Measurements from ENCODE around the gene PLIN1. TPM values are rescaled to one million over a fixed set of nuclear protein-coding genes. Genes with fewer than 3 reads are reported as not detected.

PLIN1 gene
- total RNA-seq, 1 experiment from 2014 or later = 0.30 TPM

DNA sequence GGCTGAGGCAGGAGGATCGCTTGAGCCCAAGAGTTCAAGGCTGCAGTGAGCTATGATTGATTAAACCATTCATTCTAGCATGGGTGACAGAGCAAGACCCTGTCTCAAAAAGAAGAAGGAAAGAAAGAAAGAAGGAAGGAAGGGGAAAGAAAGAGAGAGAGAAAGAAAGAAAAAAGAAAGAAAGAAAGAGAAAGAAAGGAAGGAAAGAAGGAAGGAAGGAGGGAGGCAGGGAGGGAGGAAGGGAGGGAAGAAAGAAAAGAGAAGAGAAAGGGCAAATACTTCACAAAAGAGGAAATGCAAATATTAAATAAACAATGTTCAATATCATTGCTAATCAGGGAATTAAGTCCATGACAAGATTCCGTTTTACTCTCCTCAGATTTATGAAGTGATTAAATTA, 19.9 kb downstream of the PLIN1 start:
- ChIA-PET CTCF (no interaction called here), POLR2A (ENCODE audit: low non-redundant PET) (no interaction called here)
- no peak for DNase-seq (ENCODE audit: low spot score)
- Histone ChIP-seq H3K4me1 (ENCODE audit: insufficient read depth, low read length, poor library complexity, severe bottlenecking) (no peaks in the 10 kb centered on the region), H3K4me3 (ENCODE audit: low read depth, low read length, poor library complexity, severe bottlenecking) (no peak overlapping the region), H3K27me3 (replicated peaks; ENCODE audit: insufficient read depth, low read depth, low read length, poor library complexity) (no peaks in the 10 kb centered on the region), H3K36me3 (ENCODE audit: insufficient read depth, low read length, poor library complexity, severe bottlenecking) (no peaks in the 10 kb centered on the region), H3K9me3 (ENCODE audit: low read depth, low read length, poor library complexity, severe bottlenecking) (no peaks in the 10 kb centered on the region), H3K27ac (ENCODE audit: low read depth, low read length, poor library complexity, severe bottlenecking) (no peak overlapping the region)
- no TSS peak for BruUV-seq (replicated peaks)
- intact Hi-C loops (cut with micrococcal nuclease; ENCODE audit: unreplicated experiment) = no loop called here
- no peak for TF ChIP-seq EZH2 (IDR thresholded peaks at IDR 0.05; ENCODE audit: borderline replicate concordance, low read depth, low read length, poor library complexity, severe bottlenecking)
- TF ChIP-seq, protein P1, sequence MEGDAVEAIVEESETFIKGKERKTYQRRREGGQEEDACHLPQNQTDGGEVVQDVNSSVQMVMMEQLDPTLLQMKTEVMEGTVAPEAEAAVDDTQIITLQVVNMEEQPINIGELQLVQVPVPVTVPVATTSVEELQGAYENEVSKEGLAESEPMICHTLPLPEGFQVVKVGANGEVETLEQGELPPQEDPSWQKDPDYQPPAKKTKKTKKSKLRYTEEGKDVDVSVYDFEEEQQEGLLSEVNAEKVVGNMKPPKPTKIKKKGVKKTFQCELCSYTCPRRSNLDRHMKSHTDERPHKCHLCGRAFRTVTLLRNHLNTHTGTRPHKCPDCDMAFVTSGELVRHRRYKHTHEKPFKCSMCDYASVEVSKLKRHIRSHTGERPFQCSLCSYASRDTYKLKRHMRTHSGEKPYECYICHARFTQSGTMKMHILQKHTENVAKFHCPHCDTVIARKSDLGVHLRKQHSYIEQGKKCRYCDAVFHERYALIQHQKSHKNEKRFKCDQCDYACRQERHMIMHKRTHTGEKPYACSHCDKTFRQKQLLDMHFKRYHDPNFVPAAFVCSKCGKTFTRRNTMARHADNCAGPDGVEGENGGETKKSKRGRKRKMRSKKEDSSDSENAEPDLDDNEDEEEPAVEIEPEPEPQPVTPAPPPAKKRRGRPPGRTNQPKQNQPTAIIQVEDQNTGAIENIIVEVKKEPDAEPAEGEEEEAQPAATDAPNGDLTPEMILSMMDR (conservative IDR thresholded peaks at IDR 0.05; ENCODE audit: low read depth, low read length) = no peak

DNA sequence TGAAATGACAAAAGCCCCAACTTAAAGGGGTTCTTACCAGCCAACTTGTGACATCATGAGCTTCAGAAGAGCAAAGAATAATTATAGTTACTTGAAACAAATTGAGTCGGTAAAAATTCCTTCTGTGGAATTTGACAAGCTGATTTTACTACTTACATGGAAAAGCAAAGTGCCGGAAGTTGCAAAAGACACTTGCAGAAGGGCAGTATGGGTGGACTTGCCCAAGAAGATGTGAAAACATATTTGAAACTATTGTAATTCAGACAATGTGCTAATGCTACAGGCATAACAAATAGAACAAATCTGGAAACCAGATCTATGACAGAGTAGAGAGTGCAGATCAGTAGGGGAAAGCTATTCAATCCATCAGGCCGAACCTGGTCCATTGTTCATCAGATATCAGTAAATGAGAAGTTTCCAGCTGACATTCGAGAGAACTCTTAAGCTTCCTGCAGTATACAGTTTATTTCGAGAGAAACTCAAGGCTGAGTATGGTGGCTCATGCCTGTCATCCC, 21.4 kb downstream of the PLIN1 start:
- no peaks in the 10 kb centered on the region for H3K36me3 ChIP-seq (ENCODE audit: insufficient read depth, low read length, poor library complexity, severe bottlenecking)
- TF ChIP-seq, protein P1 (conservative IDR thresholded peaks at IDR 0.05; ENCODE audit: low read depth, low read length) = no peak
- no peak for TF ChIP-seq EZH2 (IDR thresholded peaks at IDR 0.05; ENCODE audit: borderline replicate concordance, low read depth, low read length, poor library complexity, severe bottlenecking)
- CTCF ChIA-PET = interaction anchor here (0.6 kb wide), 1 partner anchor 591 kb away, joined by 7 read pairs; no protein-coding TSS in a partner anchor
- H3K4me1 ChIP-seq (ENCODE audit: insufficient read depth, low read length, poor library complexity, severe bottlenecking) = no peaks in the 10 kb centered on the region
- H3K27me3 ChIP-seq (replicated peaks; ENCODE audit: insufficient read depth, low read depth, low read length, poor library complexity) = no peaks in the 10 kb centered on the region
- BruUV-seq (replicated peaks) = no TSS peak
- no peak overlapping the region for H3K4me3 ChIP-seq (ENCODE audit: low read depth, low read length, poor library complexity, severe bottlenecking)
- no peaks in the 10 kb centered on the region for H3K9me3 ChIP-seq (ENCODE audit: low read depth, low read length, poor library complexity, severe bottlenecking)
- POLR2A ChIA-PET (ENCODE audit: low non-redundant PET) = interaction anchor here (0.6 kb wide), 1 partner anchor 211 kb away, joined by 6 read pairs; no protein-coding TSS in a partner anchor
- DNase-seq (ENCODE audit: low spot score) = no peak
- no peak overlapping the region for H3K27ac ChIP-seq (ENCODE audit: low read depth, low read length, poor library complexity, severe bottlenecking)
- intact Hi-C loops (cut with micrococcal nuclease; ENCODE audit: unreplicated experiment) = no loop called here

DNA sequence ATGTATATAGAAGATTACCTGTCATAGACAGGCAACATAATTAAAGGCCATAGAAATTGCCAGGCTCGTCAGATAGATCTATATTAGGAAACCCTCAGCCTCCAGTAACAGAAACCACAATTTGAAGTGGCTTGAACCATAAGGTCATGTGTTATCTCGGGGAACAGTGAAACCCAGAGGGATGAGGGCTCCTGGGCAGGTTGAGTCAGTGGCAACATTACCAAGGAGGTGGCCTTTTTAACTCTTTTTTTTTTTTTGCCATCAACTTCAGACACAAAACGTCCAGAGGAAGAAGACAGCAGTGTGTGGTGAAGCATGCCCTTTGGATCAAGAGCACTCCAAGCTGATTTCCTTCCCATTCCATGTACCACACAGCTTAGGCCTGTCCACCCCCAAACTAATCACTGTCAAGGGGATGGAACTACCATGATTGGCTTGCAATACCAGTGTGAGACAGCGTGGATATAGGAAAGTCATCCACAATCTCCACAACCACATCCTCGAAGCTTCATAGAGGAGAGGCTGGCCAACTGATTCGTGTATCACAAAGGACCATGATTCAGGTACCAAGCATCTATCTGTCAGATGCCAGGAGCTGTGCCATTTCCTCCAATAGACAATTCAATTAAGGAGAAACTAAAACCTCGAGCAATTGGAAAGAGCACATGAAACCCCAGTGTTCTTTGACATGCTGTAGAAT, 22.9 kb downstream of the PLIN1 start:
- Histone ChIP-seq H3K27me3 (replicated peaks; ENCODE audit: insufficient read depth, low read depth, low read length, poor library complexity) (no peaks in the 10 kb centered on the region), H3K4me1 (ENCODE audit: insufficient read depth, low read length, poor library complexity, severe bottlenecking) (no peaks in the 10 kb centered on the region), H3K27ac (ENCODE audit: low read depth, low read length, poor library complexity, severe bottlenecking) (no peak overlapping the region), H3K4me3 (ENCODE audit: low read depth, low read length, poor library complexity, severe bottlenecking) (no peak overlapping the region), H3K9me3 (ENCODE audit: low read depth, low read length, poor library complexity, severe bottlenecking) (no peaks in the 10 kb centered on the region), H3K36me3 (ENCODE audit: insufficient read depth, low read length, poor library complexity, severe bottlenecking) (no peaks in the 10 kb centered on the region)
- intact Hi-C loops (cut with micrococcal nuclease; ENCODE audit: unreplicated experiment) = no loop called here
- no TSS peak for BruUV-seq (replicated peaks)
- TF ChIP-seq, protein P1 (conservative IDR thresholded peaks at IDR 0.05; ENCODE audit: low read depth, low read length) = no peak
- TF ChIP-seq EZH2 (IDR thresholded peaks at IDR 0.05; ENCODE audit: borderline replicate concordance, low read depth, low read length, poor library complexity, severe bottlenecking) = no peak
- ChIA-PET CTCF (no interaction called here), POLR2A (ENCODE audit: low non-redundant PET) (interaction anchor here (0.6 kb wide), 1 partner anchor 81 kb away, joined by 3 read pairs; the partner anchor contains the start of gene TICRR)
- DNase-seq (ENCODE audit: low spot score) = no peak
